T-helper 2 cell treated with Interferon-gamma antibody and Interleukin-4, amounts not matched to agents 100 ng/mL and 5 ng/mL, for 36 hours (primary cell): Measurements from ENCODE around the gene ADGRD2. TPM values are rescaled to one million over a fixed set of nuclear protein-coding genes. Genes with fewer than 3 reads are reported as not detected.

Source experiments
- intact Hi-C: fragments of 100-400 bp; cut with micrococcal nuclease; formaldehyde crosslinking; loops from one replicate; pipeline ENCODE4 v1.15.1; 2023
- total RNA-seq: library from RNA; stranded (reverse); gene quantifications from 2 replicates; pipeline ENCODE4 v1.2.3, GENCODE V29; 2022

Gene ADGRD2
- total RNA-seq, 1 donor from 2014 or later = not detected

- intact Hi-C loops = no loop called here
These were observed 20.8 kb upstream of the ADGRD2 start for GRCh38 chr9:124429530-124429867.

DNA sequence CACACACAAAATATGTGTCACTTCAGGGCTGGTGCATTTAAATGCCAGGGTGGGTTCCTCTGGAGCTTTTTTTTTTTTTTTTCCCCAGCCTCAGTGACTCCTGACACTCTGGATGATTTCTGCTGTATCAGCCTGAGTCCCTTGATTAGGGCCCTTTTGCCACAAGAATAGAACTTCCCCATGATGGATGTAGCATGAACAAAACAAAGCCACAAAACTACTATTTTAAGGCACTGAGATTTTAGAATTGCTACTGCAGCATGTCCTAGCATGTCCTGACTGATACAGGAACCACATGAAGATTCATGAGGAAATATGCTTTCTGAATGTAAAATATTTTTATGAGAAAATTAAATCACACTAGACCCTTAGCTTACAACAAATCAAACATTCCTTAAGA lies 13.9 kb upstream of the ADGRD2 start:
- intact Hi-C loops = no loop called here

- intact Hi-C loops = no loop called here
These were observed 13.2 kb upstream of the ADGRD2 start for GRCh38 chr9:124437086-124437485.

DNA sequence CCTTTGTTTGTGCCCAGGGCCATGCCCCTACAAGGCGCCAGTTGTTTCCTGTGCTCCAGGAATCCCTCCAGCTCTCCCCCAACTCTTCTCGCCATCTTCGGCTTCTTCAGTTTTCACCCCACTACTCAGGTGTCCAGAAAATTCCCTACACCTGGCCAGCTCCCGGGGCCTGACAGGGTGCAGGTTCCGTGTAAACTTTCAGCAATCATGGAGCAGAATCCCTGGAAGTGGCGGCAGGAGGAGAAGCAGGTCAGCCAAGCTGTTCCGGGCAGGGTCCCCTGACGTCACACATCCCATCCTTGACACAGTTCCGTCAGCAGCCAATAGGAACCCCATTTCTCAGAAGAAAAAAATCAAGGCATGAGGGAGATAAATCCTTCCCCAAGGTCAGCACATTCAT lies 12.2 kb upstream of the ADGRD2 start:
- intact Hi-C loops = no loop called here

- intact Hi-C loops = no loop called here
These were observed 11.2 kb upstream of the ADGRD2 start for GRCh38 chr9:124439086-124439485.

- intact Hi-C loops = no loop called here
These were observed 10.5 kb upstream of the ADGRD2 start for GRCh38 chr9:124439686-124440243.

DNA sequence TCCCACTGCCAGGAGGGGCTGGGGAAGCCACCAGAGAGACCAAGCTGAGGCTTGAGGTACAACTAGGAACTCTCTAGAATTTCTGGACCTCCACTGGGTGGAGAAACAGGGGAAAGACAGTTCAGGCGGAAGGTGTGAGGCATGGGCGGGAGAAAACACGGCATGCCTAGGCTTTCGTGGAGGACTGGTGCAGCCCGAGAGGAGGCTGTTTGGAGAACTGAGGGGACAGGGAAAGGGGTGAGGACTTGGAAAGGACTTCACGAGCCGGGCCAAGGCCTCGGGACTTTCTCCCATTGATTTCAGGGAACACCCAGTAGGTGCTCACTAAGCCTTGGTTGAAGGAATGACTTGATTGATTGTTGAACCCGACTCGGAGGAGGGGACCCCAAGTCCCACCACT lies 9.5 kb upstream of the ADGRD2 start:
- intact Hi-C loops = no loop called here

GRCh38 chr9:124441291-124441690 lies 9.0 kb upstream of the ADGRD2 start:
- intact Hi-C loops = no loop called here

DNA sequence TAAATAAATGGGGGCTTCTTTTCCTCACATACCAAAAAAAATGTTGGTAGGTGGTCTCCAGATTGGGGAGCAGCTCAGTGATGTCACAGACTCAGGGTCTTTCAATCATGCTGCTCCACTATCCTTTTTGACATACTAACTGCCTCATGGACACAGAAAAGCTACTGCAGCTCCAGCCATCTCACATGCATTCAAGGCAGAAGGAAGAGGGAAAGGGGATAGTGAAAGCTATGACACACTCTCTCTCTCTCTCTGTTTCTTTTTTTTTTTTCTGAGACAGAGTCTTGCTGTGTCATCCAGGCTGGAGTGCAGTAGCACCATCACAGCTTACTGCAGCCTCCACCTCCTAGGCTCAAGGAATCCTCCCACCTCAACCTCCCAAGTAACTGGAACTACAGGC lies 7.9 kb upstream of the ADGRD2 start:
- intact Hi-C loops = no loop called here

GRCh38 chr9:124442826-124443225 lies 7.4 kb upstream of the ADGRD2 start:
- intact Hi-C loops = no loop called here

DNA sequence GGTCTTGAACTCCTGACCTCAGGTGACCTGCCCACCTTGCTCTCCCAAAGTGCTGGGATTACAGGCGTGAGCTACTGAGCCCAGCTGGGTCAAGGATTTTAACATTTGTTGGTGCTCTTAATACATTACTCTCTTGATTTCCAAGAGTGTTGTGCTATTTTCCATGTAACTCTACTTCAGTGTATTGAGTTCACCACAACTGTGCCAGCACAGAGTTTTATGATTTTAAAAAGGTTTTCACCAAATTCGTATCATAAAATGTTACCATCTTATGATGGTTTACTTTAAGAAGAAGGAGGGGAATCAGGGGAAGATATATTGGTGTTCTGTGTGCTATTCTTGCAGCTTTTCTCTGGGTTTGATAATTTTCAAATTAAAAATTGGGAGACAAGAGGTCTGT lies 6.6 kb upstream of the ADGRD2 start:
- intact Hi-C loops = no loop called here

- intact Hi-C loops = no loop called here
These were observed 6.1 kb upstream of the ADGRD2 start for GRCh38 chr9:124444166-124444565.

GRCh38 chr9:124447297-124447661 lies 3.0 kb upstream of the ADGRD2 start:
- intact Hi-C loops = no loop called here

GRCh38 chr9:124448019-124448418 lies 2.2 kb upstream of the ADGRD2 start:
- intact Hi-C loops = no loop called here

GRCh38 chr9:124449381-124450151 lies 685 bp upstream of the ADGRD2 start:
- intact Hi-C loops = no loop called here

DNA sequence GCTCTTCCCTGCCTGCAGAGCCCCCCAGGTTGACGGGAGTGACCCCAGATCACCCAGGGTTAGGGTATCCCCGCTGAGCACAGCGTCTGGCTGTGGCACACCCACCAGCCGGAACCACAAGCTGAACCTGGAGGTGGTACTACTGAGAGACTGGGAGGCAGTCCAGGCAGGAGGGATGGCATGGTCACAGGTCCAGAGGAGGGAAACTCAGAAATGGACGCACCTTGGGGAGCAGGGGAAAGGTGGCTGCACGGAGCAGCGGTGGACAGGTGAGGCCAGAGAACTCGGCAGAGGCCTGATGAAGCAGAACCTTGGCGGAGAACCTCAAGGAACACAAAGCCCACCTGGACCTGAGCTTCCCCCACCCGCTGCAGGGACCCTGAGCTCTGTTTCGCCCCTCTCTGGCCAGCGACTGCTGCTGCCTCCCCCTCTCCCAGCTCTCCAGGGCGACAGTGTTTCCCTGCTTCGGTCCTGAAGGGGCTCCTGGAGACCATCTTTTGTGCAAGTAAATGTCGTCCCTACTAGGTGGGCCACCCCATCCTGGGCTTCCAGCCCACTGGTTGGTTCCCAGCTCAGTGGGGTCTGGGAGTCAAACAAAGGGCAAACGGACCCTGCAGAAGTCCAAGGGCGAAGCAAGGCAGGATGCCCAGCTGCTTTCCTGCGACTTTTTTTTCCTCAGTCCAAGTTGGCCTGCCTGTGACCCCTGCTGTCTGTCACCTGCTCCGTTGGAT lies 845 bp downstream of the ADGRD2 start:
- intact Hi-C loops = no loop called here

DNA sequence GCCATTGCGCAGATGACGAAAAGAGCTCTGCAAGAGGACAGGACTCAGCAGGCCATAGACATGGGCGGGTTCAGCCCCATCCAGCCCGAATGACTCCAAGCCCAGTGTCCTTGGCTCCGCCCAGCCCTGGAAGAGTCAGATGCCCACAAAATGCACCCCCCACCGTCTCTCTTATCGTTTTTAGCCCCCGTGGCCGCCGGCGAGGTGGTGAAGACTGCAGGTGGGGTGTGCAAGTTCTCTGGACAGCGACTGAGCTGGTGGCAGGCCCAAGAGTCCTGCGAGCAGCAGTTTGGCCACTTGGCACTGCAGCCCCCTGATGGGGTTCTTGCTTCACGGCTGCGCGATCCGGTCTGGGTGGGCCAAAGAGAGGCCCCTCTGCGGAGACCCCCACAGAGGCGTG lies 2.1 kb downstream of the ADGRD2 start:
- intact Hi-C loops = no loop called here

DNA sequence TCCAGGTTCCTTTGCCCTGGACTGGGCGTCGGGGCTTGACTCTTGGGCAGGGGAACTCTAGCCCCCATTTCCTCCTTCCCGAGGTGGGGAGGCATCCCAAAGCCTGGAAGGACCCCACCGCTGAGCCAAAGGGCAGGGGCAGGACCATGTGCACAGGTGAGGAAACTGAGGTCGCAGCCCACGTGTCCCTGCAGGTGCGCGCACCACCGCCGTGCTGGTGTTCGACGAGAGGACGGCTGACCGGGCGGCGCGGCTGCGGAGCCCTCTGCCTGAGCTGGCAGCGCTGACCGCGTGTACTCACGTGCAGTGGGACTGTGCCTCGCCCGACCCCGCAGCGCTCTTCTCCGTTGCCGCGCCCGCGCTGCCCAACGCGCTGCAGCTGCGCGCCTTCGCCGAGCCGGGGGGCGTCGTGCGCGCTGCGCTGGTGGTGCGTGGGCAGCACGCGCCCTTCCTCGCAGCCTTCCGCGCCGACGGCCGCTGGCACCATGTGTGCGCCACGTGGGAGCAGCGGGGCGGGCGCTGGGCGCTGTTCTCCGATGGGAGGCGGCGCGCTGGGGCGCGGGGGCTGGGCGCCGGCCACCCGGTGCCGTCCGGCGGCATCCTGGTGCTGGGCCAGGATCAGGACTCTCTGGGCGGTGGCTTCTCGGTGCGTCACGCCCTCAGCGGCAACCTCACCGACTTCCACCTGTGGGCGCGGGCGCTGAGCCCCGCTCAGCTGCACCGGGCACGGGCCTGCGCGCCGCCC lies 2.8 kb downstream of the ADGRD2 start:
- intact Hi-C loops = no loop called here

DNA sequence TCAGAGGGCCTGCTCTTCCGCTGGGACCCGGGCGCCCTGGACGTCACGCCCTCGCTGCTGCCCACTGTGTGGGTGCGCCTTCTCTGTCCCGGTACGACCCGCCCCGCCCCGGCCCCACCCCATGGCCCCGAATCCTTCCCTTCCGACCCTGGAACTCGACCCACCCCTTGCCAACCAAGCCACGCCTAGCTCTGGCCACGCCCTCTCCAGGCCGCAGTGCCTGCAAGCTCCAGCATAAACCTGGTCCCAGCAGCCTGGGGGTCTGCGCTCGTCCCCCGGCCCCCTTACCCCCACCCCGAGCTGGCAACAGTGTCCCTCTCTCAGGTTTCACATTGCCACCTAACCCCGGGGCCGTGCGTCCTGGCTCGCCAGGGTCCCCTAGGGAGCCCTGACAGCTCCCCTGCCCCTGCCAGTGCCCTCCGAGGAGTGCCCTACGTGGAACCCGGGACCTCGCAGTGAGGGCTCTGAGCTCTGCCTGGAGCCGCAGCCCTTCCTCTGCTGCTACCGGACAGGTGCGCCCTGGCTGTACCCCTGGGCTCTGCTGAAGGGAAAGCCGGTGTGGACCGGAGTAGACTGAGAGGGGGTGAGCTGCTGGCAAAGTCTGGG lies 3.4 kb downstream of the ADGRD2 start:
- intact Hi-C loops = no loop called here

- intact Hi-C loops = no loop called here
These were observed 4.0 kb downstream of the ADGRD2 start for GRCh38 chr9:124454296-124454695.

DNA sequence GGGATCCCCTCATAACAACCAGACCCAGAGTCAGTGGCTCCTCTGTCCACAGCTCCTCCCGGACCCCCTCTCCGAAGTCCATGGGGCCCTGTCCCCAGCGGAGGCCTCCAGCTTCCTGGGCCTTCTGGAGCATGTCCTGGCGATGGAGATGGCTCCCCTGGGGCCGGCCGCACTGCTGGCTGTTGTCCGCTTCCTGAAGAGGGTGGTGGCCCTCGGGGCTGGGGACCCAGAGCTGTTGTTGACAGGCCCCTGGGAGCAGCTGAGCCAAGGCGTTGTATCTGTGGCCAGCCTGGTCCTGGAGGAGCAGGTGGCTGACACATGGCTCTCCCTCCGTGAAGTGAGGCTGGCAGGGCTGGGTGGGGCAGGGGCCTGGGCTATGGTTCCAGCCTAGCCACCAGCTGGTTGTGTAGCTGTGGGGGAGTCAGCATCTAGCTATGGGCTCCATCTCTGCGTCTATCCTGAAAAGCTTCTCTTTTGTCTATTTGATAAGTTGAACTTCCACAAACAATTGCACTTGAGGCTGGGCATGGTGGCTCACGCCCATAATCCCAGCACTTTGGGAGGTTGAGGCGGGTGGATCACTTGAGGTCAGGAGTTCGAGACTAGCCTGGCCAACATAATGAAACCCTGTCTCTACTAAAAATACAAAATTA lies 4.7 kb downstream of the ADGRD2 start:
- intact Hi-C loops = no loop called here
